Vagina (tissue), 2 donors: ENCODE results near the gene CNST.

Experiments used
- CTCF ChIP-seq, 3 experiments: fragments of 450-650 bp in 2 of 3; fragments of 200-600 bp in 1 of 3; sonication (generic) in 1 of 3; IDR thresholded peaks; one replicate each; pipeline ENCODE4 v1.5.1; 2017 to 2019; ENCODE audit warnings: antibody characterized with exemption in 3 of 3, mild to moderate bottlenecking in 2 of 3, moderate library complexity in 2 of 3
- POLR2A ChIP-seq, 2 donors: fragments of 450-650 bp; IDR thresholded peaks; one replicate each; pipeline ENCODE4 v1.6.1; 2017; ENCODE audit warnings: antibody characterized with exemption in 2 of 2, mild to moderate bottlenecking in 2 of 2, moderate library complexity in 2 of 2
- POLR2AphosphoS5 ChIP-seq, 2 donors: sonication (generic); formaldehyde crosslinking; IDR thresholded peaks; one replicate each; pipeline ENCODE4 v1.9.0; 2017; ENCODE audit warnings: antibody characterized with exemption in 2 of 2, mild to moderate bottlenecking in 2 of 2, low read depth in 1 of 2; ENCODE audit not compliant: insufficient read depth in 1 of 2

DNA sequence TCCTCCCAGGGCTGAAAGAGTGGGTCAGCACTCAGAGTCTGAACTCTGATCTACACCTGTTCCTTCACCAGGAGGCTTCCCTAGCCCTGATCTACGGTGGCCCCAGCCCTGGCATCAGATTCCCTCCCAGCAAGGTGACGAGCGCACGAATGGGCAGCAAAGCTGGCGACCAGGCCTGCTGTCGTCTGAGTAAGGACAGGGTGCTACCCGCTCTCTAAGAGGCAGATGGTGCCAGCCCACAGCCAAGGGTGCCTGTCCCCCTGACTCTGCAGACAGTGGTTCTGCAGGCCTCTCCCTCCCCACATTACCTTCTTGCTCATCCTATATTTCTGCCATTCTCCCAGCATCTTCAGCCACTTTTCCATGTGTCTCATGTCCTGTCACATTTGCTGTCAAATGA is 48.9 kb upstream of the CNST start:
- no peak for TF ChIP-seq POLR2A (IDR thresholded peaks at IDR 0.05)
- TF ChIP-seq CTCF (IDR thresholded peaks at IDR 0.05): no peak
- no peak for TF ChIP-seq POLR2AphosphoS5 (IDR thresholded peaks at IDR 0.05; ENCODE audit: insufficient read depth in 1 of 2, low read depth in 1 of 2)
